PC-9 (cell line): Measurements from ENCODE around the gene KIF5A.

Source experiments
- CTCF ChIP-seq: fragments of 200-600 bp; sonication (generic); conservative IDR thresholded peaks from 2 replicates; pipeline ENCODE4 v1.6.1; 2017; ENCODE audit warnings: mixed run types, antibody characterized with exemption, mild to moderate bottlenecking, moderate library complexity
- EZH2 ChIP-seq: fragments of 200-600 bp; sonication (generic); IDR thresholded peaks from 2 replicates; pipeline ENCODE4 v1.8.0; 2017; ENCODE audit warnings: antibody characterized with exemption, low read depth

- no peak for TF ChIP-seq CTCF
- TF ChIP-seq EZH2, result no peak
Observed at GRCh38 chr12:57584050-57584449, 34.2 kb downstream of the KIF5A start.
